GM12865 (cell line): ENCODE data around the gene GALNT17.

ENCODE experiments used
- DNase-seq: peaks from one replicate; pipeline ENCODE4 v3.0.0; 2010; ENCODE audit warnings: low read depth
- H3K4me3 ChIP-seq: 2 replicates; pipeline ENCODE4 v1.5.1; 2011; ENCODE audit warnings: mild to moderate bottlenecking, low read depth, low read length, control low read depth
- TF ChIP-seq, protein P1 (sequence below): IDR thresholded peaks from 2 replicates; pipeline ENCODE4 v1.5.1; 2011; ENCODE audit warnings: low read length, control low read depth, low read depth, inconsistent platforms; ENCODE audit not compliant: insufficient read depth; ENCODE audit errors: missing control alignments

GALNT17 gene

DNA sequence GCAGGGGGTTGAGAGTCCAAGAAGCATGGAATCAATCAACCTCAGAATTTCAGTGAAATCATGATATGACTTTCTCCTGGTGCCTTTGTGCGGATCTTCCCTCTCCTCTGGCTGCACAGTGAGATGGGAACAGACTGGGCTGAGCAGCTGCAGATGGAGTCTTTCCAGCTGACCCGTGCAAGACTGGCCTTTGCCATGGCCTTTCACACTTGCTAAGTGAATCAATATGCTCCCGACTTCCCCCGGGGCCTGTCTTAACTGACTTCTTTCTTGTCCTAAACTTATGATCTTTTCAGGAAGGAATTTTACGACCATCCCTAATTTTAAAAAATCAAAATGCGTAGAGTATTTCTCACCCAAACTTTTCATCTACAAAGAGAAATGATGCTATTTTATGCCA lies 469.9 kb downstream of the GALNT17 start:
- TF ChIP-seq, protein P1, sequence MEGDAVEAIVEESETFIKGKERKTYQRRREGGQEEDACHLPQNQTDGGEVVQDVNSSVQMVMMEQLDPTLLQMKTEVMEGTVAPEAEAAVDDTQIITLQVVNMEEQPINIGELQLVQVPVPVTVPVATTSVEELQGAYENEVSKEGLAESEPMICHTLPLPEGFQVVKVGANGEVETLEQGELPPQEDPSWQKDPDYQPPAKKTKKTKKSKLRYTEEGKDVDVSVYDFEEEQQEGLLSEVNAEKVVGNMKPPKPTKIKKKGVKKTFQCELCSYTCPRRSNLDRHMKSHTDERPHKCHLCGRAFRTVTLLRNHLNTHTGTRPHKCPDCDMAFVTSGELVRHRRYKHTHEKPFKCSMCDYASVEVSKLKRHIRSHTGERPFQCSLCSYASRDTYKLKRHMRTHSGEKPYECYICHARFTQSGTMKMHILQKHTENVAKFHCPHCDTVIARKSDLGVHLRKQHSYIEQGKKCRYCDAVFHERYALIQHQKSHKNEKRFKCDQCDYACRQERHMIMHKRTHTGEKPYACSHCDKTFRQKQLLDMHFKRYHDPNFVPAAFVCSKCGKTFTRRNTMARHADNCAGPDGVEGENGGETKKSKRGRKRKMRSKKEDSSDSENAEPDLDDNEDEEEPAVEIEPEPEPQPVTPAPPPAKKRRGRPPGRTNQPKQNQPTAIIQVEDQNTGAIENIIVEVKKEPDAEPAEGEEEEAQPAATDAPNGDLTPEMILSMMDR = no peak
- DNase-seq = no peak

DNA sequence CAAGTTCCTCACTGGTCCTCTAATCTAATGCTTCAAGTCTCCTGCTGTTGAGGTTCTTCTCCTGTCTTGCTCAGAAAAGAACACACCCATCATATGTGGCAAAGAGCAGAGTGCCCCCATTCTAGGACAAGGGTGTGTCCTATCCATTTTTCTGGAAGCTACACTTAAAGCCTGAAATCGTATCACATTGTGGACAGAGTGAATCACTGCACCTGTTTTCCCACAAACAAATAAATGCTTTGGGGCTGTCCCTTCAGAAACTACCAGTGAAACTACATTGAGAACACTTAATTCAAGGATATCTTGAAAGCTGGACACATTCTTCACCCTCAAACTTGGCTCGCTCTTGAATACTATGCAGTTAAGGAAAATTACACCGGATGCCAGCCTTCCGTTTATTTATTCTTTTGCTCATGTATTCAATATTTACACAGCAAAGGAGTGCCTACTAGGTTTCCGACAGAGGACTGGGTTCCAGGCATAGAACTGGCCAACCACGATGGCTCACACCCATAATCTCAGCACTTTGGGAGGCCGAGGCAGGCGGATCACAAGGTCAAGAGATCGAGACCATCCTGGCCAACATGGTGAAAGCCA lies 473.0 kb downstream of the GALNT17 start:
- no peak for DNase-seq
- TF ChIP-seq, protein P1 = no peak
- H3K4me3 ChIP-seq = no peak overlapping the region

More for the DNA sequence above, 469.9 kb downstream of the GALNT17 start:
- no peak overlapping the region for H3K4me3 ChIP-seq

DNA sequence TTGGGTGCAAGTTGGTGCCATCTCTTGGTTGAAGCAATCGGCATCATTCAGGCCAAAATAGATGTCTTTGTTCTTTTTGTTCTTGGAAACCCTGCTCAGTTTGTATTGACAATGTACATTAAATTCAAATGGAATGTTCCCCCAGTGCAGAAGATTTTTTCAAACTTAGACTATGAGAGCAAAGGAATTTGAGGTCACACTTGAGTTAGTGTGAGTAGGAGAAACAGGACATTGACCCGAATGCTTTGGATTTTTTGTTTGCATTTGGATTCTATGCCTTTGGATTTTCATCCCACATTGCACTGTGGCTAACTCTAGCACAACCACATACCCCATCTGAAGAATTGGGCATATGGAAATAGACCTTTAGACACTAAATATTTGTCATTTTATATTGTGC lies 480.0 kb downstream of the GALNT17 start:
- TF ChIP-seq, protein P1 = no peak
- no peak overlapping the region for H3K4me3 ChIP-seq
- DNase-seq = no peak

DNA sequence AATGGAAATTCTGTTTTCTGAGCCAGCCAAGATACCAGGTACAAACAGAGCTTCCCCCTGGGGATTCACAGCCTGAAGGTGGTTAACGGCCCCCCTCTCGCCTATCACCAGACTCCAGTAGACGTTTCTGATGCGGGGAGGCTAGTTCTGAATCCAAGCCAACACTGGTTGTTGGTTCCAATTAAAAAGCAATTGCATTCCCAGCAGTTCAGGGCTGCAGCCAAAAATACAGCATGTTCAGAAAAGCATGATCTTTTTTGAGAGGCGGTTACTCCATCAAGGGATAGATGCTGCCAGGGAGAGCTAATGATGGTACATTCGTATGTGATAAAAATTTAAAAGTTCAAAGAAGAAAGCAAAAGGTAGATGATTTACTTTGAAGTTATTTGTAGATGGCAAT lies 481.0 kb downstream of the GALNT17 start:
- DNase-seq = no peak
- TF ChIP-seq, protein P1 = no peak
- no peak overlapping the region for H3K4me3 ChIP-seq

DNA sequence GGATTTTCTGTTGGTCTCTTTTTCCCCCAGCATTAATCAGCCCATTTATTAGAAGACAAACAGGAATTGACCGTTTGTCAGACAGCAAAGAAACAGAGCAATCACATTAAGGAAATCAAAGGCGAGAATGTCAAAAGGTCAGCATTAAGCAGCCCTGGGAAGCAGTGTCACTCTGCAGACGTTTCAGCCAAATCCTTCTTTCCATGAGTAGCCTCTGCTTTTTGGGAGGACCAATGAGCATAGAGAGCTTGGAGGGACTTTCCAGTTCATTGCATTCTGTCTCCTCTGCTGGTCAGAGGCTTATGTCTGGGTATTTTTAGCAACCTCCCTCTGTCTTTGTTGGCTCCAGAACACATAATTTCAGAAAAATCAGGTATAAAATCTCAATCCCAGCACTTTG lies 481.4 kb downstream of the GALNT17 start:
- TF ChIP-seq, protein P1 = no peak
- DNase-seq = no peak
- no peak overlapping the region for H3K4me3 ChIP-seq

DNA sequence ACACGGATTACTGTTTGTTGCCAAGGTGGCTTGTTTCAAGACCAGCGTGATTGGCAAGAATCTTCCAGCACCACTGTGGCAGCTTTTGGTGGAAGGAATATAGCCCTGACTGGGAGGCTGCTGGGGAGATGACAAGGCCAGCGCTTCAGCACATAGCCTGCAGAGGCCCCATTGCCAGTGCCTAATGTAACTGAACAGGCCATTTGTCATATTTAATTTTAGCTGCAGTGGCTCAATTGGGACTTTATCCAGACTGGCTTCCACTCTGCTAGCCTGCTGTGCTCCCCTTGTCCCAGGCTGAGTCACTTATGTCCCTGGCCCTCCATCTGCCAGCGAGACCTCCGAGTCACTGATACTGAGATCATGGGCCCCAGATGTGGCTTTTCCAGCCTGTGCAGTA lies 483.1 kb downstream of the GALNT17 start:
- TF ChIP-seq, protein P1 = no peak
- no peak for DNase-seq
- H3K4me3 ChIP-seq = no peak overlapping the region

DNA sequence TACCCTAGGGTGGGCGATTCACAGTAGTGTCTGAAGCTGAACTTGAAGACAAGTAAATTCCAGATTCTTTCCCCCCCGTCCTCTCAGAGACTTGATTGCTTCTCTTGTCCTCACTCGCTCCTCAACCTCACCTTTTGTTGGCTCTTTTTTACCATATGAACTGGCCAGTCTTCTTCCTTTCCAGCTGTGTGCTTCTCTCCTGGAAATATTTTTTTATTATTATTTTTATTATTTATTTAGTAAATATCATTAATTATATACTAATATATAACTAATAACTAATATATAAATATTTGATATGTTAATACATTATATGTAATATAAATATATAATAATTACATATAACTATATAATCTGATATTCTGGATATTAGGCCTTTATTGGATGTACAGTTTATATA lies 484.3 kb downstream of the GALNT17 start:
- TF ChIP-seq, protein P1 = no peak
- no peak for DNase-seq
- H3K4me3 ChIP-seq = no peak overlapping the region
